ENCODE data around the gene NUP133. TPM values are rescaled to one million over a fixed set of nuclear protein-coding genes. Genes with fewer than 3 reads are reported as not detected.

Gene NUP133
- total RNA-seq, 2 donors from 2014 or later: 67.8 to 68.4 TPM

DNA sequence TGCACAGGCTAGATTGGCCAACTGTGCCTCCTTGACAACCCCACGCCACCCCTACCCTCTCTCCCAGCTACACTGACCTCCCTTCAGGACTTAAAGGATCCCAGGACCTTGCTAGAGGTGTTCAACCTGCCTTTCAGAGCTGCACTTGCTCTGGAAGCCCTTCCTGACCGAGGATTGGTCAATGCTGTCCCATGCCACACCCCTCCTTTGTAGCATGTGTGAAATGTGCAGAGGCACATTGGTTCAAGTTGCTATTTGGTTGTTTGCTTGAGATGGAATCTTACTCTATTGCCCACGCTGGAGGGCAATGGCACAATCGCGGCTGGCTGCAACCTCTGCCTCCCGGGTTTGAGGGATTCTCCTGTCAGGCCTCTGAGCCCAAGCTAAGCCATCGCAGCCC lies 96.1 kb downstream of the NUP133 start:
- H3K27ac Mint-ChIP-seq: no peak overlapping the region
- Histone ChIP-seq H3K27me3 (ENCODE audit: control insufficient read depth, insufficient read depth, low read length, poor library complexity, severe bottlenecking) (peaks cover 26% of the 10 kb centered on the region), H3K27ac (ENCODE audit: low read depth, low read length) (no peak overlapping the region), H3K36me3 (ENCODE audit: control insufficient read depth, insufficient read depth, low read length) (no peaks in the 10 kb centered on the region), H3K9me3 (ENCODE audit: control insufficient read depth, low read length) (no peaks in the 10 kb centered on the region), H3K4me1 (ENCODE audit: control insufficient read depth, insufficient read depth, low read length) (peaks cover 32% of the 10 kb centered on the region), H3K4me3 (ENCODE audit: low read length) (no peak overlapping the region), H3K9ac (ENCODE audit: extremely low read depth, low read length, poor library complexity, severe bottlenecking) (no peak overlapping the region)
- WGBS, 2 experiments (ENCODE audit: insufficient coverage in 1 of 2, insufficient read length in 1 of 2): 89 to 94% methylated on average over 7 of the region's 7 CpGs
- peak; percentile 59 for DNase-seq
- H3K4me3 Mint-ChIP-seq: no peak overlapping the region
- H3K27me3 Mint-ChIP-seq (ENCODE audit: insufficient read depth): peaks cover 21% of the 10 kb centered on the region
- H3K36me3 Mint-ChIP-seq (ENCODE audit: low read depth): no peaks in the 10 kb centered on the region
- H3K4me1 Mint-ChIP-seq: peaks cover 27% of the 10 kb centered on the region
- TF ChIP-seq, protein P1, sequence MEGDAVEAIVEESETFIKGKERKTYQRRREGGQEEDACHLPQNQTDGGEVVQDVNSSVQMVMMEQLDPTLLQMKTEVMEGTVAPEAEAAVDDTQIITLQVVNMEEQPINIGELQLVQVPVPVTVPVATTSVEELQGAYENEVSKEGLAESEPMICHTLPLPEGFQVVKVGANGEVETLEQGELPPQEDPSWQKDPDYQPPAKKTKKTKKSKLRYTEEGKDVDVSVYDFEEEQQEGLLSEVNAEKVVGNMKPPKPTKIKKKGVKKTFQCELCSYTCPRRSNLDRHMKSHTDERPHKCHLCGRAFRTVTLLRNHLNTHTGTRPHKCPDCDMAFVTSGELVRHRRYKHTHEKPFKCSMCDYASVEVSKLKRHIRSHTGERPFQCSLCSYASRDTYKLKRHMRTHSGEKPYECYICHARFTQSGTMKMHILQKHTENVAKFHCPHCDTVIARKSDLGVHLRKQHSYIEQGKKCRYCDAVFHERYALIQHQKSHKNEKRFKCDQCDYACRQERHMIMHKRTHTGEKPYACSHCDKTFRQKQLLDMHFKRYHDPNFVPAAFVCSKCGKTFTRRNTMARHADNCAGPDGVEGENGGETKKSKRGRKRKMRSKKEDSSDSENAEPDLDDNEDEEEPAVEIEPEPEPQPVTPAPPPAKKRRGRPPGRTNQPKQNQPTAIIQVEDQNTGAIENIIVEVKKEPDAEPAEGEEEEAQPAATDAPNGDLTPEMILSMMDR (conservative IDR thresholded peaks at IDR 0.05): no peak
- no peaks in the 10 kb centered on the region for H3K9me3 Mint-ChIP-seq

- H3K9me3 Mint-ChIP-seq: no peaks in the 10 kb centered on the region
- H3K4me1 Mint-ChIP-seq: peaks cover 32% of the 10 kb centered on the region
- WGBS, 2 experiments (ENCODE audit: insufficient coverage in 1 of 2, insufficient read length in 1 of 2): 77 to 87% methylated on average over 5 to 10 of the region's 11 CpGs
- no peak overlapping the region for H3K27ac Mint-ChIP-seq
- H3K4me3 Mint-ChIP-seq: no peak overlapping the region
- Histone ChIP-seq H3K27ac (ENCODE audit: low read depth, low read length) (peak overlapping the region; percentile 36), H3K9ac (ENCODE audit: extremely low read depth, low read length, poor library complexity, severe bottlenecking) (no peak overlapping the region), H3K9me3 (ENCODE audit: control insufficient read depth, low read length) (no peaks in the 10 kb centered on the region), H3K36me3 (ENCODE audit: control insufficient read depth, insufficient read depth, low read length) (no peaks in the 10 kb centered on the region), H3K27me3 (ENCODE audit: control insufficient read depth, insufficient read depth, low read length, poor library complexity, severe bottlenecking) (peaks cover 28% of the 10 kb centered on the region), H3K4me3 (ENCODE audit: low read length) (no peak overlapping the region), H3K4me1 (ENCODE audit: control insufficient read depth, insufficient read depth, low read length) (peaks cover 32% of the 10 kb centered on the region)
- no peaks in the 10 kb centered on the region for H3K36me3 Mint-ChIP-seq (ENCODE audit: low read depth)
- TF ChIP-seq, protein P1 (conservative IDR thresholded peaks at IDR 0.05): no peak
- H3K27me3 Mint-ChIP-seq (ENCODE audit: insufficient read depth): peaks cover 25% of the 10 kb centered on the region
- peak; percentile 54 for DNase-seq
Measured at GRCh38 chr1:229411434-229412055, 96.6 kb downstream of the NUP133 start.

DNA sequence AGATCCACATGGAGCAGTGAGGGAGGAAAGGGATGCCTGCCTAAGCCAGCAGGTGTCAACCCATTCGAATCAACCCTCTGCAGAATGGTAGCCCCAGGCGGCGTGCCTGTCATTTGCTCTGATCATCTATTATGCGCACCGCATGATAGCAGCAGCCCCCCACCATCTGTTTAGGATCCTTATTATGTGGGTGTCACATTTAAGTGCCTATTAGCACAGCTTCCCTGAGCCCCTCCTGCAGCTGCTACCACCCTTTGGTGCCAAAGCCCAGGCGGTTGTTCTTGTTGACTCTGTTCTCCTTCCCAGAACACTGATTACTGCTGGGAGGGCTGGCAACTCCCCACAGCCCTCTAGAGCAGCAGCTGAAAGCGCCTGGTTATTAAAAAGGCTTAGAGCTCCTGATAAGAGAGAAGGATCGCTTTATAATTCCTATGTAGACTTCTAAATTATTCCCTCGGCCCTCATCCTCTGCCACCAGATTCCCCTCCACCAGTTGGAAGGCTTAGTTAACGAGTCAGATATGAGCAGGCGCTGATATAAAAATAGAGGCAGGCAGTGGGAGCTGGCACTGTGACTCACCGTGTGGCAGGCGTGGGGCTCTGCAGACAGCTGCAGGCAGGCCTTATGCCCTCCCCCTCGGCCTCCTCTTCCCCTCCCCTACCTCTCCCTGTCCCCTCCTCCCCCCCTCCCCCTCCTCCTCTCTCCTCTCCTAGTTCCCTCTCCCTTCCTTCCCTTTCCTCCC lies 97.3 kb downstream of the NUP133 start:
- H3K27me3 Mint-ChIP-seq (ENCODE audit: insufficient read depth): peaks cover 26% of the 10 kb centered on the region

More for the DNA sequence above, 97.3 kb downstream of the NUP133 start:
- peaks cover 32% of the 10 kb centered on the region for H3K4me1 ChIP-seq (ENCODE audit: control insufficient read depth, insufficient read depth, low read length)
- H3K36me3 ChIP-seq (ENCODE audit: control insufficient read depth, insufficient read depth, low read length): no peaks in the 10 kb centered on the region
- Mint-ChIP-seq H3K9me3 (no peaks in the 10 kb centered on the region), H3K27ac (no peak overlapping the region), H3K4me3 (no peak overlapping the region), H3K36me3 (ENCODE audit: low read depth) (no peaks in the 10 kb centered on the region), H3K4me1 (peaks cover 33% of the 10 kb centered on the region)
- no peak overlapping the region for H3K4me3 ChIP-seq (ENCODE audit: low read length)
- H3K27ac ChIP-seq (ENCODE audit: low read depth, low read length): peak overlapping the region; percentile 92
- no peak overlapping the region for H3K9ac ChIP-seq (ENCODE audit: extremely low read depth, low read length, poor library complexity, severe bottlenecking)
- 17 to 44% methylated on average over 7 to 14 of the region's 14 CpGs for WGBS, 2 experiments (ENCODE audit: insufficient coverage in 1 of 2, insufficient read length in 1 of 2)
- no peaks in the 10 kb centered on the region for H3K9me3 ChIP-seq (ENCODE audit: control insufficient read depth, low read length)
- H3K27me3 ChIP-seq (ENCODE audit: control insufficient read depth, insufficient read depth, low read length, poor library complexity, severe bottlenecking): peaks cover 28% of the 10 kb centered on the region
- DNase-seq: peak; percentile 82
- TF ChIP-seq, protein P1 (conservative IDR thresholded peaks at IDR 0.05): no peak

Measured in endodermal cell (in vitro differentiated cells).